OCI-LY1 (cell line): ENCODE results near the gene GIGYF2.

Experiments used
- H2AFZ ChIP-seq: fragments of 200-600 bp; sonication (generic), shearing (Covaris generic); 2 replicates; pipeline ENCODE4 v1.6.0; 2014; ENCODE audit warnings: antibody characterized with exemption, mild to moderate bottlenecking, low read length
- H3F3A ChIP-seq: fragments of 200-600 bp; sonication (generic), shearing (Covaris generic); 2 replicates; pipeline ENCODE4 v1.6.0; 2014; ENCODE audit warnings: mild to moderate bottlenecking, antibody characterized with exemption, low read length, moderate library complexity; ENCODE audit not compliant: insufficient read depth
- H3K27ac ChIP-seq: fragments of 200-600 bp; sonication (generic); 2 replicates; pipeline ENCODE4 v1.5.1; 2014; ENCODE audit warnings: low read length, mixed run types, mild to moderate bottlenecking, low read depth; ENCODE audit not compliant: poor library complexity, severe bottlenecking
- H3K27me3 ChIP-seq: fragments of 200-600 bp; sonication (generic); 2 replicates; pipeline ENCODE4 v1.6.0; 2014; ENCODE audit warnings: antibody characterized with exemption, mild to moderate bottlenecking, low read length, moderate library complexity; ENCODE audit not compliant: insufficient read depth
- H3K36me3 ChIP-seq: fragments of 200-600 bp; sonication (generic); 2 replicates; pipeline ENCODE4 v1.6.1; 2014; ENCODE audit warnings: mild to moderate bottlenecking, antibody characterized with exemption, low read length, moderate library complexity, mixed read lengths; ENCODE audit not compliant: insufficient read depth
- H3K4me1 ChIP-seq: fragments of 200-600 bp; sonication (generic); 2 replicates; pipeline ENCODE4 v1.5.1; 2014; ENCODE audit warnings: mild to moderate bottlenecking, low read length, moderate library complexity; ENCODE audit not compliant: insufficient read depth, severe bottlenecking
- H3K4me2 ChIP-seq: fragments of 200-600 bp; sonication (generic), shearing (Covaris generic); 2 replicates; pipeline ENCODE4 v1.6.1; 2014; ENCODE audit warnings: low read length
- H3K4me3 ChIP-seq: fragments of 200-600 bp; sonication (generic); 2 replicates; pipeline ENCODE4 v1.5.1; 2014; ENCODE audit warnings: low read length, low read depth, mild to moderate bottlenecking, mixed read lengths; ENCODE audit not compliant: poor library complexity, severe bottlenecking
- H3K79me2 ChIP-seq: fragments of 200-600 bp; shearing (Covaris generic); 2 replicates; pipeline ENCODE4 v1.6.1; 2016; ENCODE audit warnings: mixed run types, low read length, mixed read lengths; ENCODE audit not compliant: insufficient read depth
- H3K9ac ChIP-seq: fragments of 200-600 bp; sonication (generic), shearing (Covaris generic); 2 replicates; pipeline ENCODE4 v1.6.1; 2014; ENCODE audit warnings: mild to moderate bottlenecking, low read length, mixed read lengths
- H3K9me2 ChIP-seq: fragments of 200-600 bp; sonication (generic), shearing (Covaris generic); 2 replicates; pipeline ENCODE4 v1.6.1; 2014; ENCODE audit warnings: low read depth, mild to moderate bottlenecking, low read length, mixed read lengths
- H3K9me3 ChIP-seq: fragments of 200-600 bp; shearing (Covaris generic); 2 replicates; pipeline ENCODE4 v1.6.1; 2014; ENCODE audit warnings: low read length, mixed read lengths
- H4K20me1 ChIP-seq: fragments of 200-600 bp; sonication (generic), shearing (Covaris generic); 2 replicates; pipeline ENCODE4 v1.6.0; 2016; ENCODE audit warnings: mild to moderate bottlenecking, low read length; ENCODE audit not compliant: insufficient read depth
- EZH2 ChIP-seq: fragments of 200-600 bp; sonication (generic), shearing (Covaris generic); IDR thresholded peaks from 2 replicates; pipeline ENCODE4 v1.8.0; 2017; ENCODE audit warnings: borderline replicate concordance, mixed run types, mild to moderate bottlenecking, antibody characterized with exemption, low read length, moderate library complexity, mixed read lengths
- TF ChIP-seq, protein P1 (sequence below): fragments of 200-600 bp; sonication (generic), shearing (Covaris generic); IDR thresholded peaks from 2 replicates; pipeline ENCODE4 v1.5.1; 2017; ENCODE audit warnings: mild to moderate bottlenecking, antibody characterized with exemption, low read length, moderate library complexity, mixed read lengths

Gene GIGYF2

DNA sequence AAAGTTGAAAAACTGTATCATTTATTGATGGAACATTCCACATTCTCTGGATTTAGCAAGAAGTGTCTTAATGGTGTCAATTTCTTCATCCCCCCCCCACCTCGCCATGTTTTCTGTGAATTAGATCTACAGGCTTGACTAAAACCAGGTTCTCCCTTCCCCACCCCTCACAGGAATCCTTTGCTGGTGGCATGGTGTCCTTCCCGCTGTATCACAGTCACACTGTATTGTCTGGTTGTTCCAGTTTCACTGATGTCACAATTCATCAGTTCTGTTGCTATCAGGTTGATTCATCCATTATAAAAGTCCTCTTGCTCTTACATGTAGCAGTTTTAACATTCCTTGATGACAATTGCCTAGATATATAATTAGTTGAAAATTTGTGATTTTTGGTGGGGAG, 166.9 kb downstream of the GIGYF2 start:
- Histone ChIP-seq H4K20me1 (no peaks in the 10 kb centered on the region), H3K4me3 (no peak overlapping the region), H3K27me3 (no peaks in the 10 kb centered on the region), H3K9me3 (no peaks in the 10 kb centered on the region), H3K79me2 (no peaks in the 10 kb centered on the region), H3K27ac (no peak overlapping the region), H3K4me1 (no peaks in the 10 kb centered on the region), H3F3A (no peaks in the 10 kb centered on the region), H2AFZ (no peak overlapping the region), H3K4me2 (no peak overlapping the region), H3K36me3 (peaks cover 1% of the 10 kb centered on the region), H3K9me2 (no peaks in the 10 kb centered on the region), H3K9ac (no peak overlapping the region)
- TF ChIP-seq, protein P1, sequence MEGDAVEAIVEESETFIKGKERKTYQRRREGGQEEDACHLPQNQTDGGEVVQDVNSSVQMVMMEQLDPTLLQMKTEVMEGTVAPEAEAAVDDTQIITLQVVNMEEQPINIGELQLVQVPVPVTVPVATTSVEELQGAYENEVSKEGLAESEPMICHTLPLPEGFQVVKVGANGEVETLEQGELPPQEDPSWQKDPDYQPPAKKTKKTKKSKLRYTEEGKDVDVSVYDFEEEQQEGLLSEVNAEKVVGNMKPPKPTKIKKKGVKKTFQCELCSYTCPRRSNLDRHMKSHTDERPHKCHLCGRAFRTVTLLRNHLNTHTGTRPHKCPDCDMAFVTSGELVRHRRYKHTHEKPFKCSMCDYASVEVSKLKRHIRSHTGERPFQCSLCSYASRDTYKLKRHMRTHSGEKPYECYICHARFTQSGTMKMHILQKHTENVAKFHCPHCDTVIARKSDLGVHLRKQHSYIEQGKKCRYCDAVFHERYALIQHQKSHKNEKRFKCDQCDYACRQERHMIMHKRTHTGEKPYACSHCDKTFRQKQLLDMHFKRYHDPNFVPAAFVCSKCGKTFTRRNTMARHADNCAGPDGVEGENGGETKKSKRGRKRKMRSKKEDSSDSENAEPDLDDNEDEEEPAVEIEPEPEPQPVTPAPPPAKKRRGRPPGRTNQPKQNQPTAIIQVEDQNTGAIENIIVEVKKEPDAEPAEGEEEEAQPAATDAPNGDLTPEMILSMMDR = no peak
- no peak for TF ChIP-seq EZH2

DNA sequence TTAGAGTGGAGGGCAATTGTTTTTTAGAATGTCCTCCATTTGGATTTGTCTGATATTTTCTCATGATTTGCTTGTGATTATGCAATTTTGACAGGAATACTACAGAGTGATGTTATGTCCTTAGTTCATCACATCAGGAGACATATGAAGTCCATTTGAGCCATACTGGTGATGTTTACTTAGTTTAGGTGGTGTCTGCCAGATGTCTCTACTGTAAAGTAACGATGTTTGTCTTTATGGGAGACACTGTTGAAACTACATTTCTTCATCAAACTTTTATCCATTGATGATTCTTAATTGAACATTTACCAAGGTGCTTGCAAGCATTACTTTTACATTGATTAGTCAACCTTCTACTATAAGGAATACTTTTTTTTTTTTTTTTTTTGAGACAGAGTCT, 168.0 kb downstream of the GIGYF2 start:
- no peaks in the 10 kb centered on the region for H3K4me1 ChIP-seq
- no peaks in the 10 kb centered on the region for H3K9me3 ChIP-seq
- H3K27me3 ChIP-seq = no peaks in the 10 kb centered on the region
- no peak overlapping the region for H3K4me2 ChIP-seq
- H3K79me2 ChIP-seq = no peaks in the 10 kb centered on the region
- H3K4me3 ChIP-seq = no peak overlapping the region
- H3K9me2 ChIP-seq = no peaks in the 10 kb centered on the region
- H4K20me1 ChIP-seq = no peaks in the 10 kb centered on the region
- H2AFZ ChIP-seq = no peak overlapping the region
- H3K27ac ChIP-seq = no peak overlapping the region
- H3K36me3 ChIP-seq = no peaks in the 10 kb centered on the region
- TF ChIP-seq EZH2 = no peak
- TF ChIP-seq, protein P1 = no peak
- H3K9ac ChIP-seq = no peak overlapping the region
- no peaks in the 10 kb centered on the region for H3F3A ChIP-seq

DNA sequence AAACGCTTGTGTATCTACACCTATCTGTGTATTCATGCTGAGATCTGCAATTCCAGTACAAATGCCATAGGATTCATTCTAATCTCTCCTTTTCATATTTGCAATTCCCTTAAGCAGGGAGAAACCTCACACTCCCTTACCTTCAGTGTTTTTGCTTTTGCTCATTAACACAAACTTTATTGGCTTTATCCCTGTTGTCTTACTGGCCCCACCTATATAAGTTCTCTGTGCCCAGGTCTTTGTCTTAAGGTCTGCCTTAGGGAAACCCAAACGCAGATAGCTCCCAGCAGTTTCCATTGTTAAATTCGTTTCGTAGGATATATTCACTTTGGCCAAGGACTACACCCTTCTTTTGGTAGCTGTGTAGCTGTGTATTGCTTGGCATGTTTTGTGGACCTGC, 169.0 kb downstream of the GIGYF2 start:
- Histone ChIP-seq H3K27ac (no peak overlapping the region), H3K4me3 (no peak overlapping the region), H3K9me3 (no peaks in the 10 kb centered on the region), H3K4me1 (no peaks in the 10 kb centered on the region), H3K79me2 (no peaks in the 10 kb centered on the region), H4K20me1 (no peaks in the 10 kb centered on the region), H3F3A (no peaks in the 10 kb centered on the region), H3K9me2 (no peaks in the 10 kb centered on the region), H3K27me3 (no peaks in the 10 kb centered on the region), H3K9ac (no peak overlapping the region), H2AFZ (no peak overlapping the region), H3K36me3 (no peaks in the 10 kb centered on the region), H3K4me2 (no peak overlapping the region)
- TF ChIP-seq, protein P1 = no peak
- TF ChIP-seq EZH2 = no peak
